SW480 (cell line): ENCODE data around the gene CUEDC1.
"Not testable (repeated sequence)": the region's sequence is repeated elsewhere in the genome, so short reads cannot be mapped to it uniquely, and the experiment has no call there.

ENCODE experiments used
- DNase-seq: peaks from one replicate; pipeline ENCODE4 v3.0.0-alpha.2; 2016; ENCODE audit warnings: low spot score

The CUEDC1 gene

GRCh38 chr17:57984936-57985674, 29.9 kb upstream of the CUEDC1 start:
- DNase-seq: no peak

DNA sequence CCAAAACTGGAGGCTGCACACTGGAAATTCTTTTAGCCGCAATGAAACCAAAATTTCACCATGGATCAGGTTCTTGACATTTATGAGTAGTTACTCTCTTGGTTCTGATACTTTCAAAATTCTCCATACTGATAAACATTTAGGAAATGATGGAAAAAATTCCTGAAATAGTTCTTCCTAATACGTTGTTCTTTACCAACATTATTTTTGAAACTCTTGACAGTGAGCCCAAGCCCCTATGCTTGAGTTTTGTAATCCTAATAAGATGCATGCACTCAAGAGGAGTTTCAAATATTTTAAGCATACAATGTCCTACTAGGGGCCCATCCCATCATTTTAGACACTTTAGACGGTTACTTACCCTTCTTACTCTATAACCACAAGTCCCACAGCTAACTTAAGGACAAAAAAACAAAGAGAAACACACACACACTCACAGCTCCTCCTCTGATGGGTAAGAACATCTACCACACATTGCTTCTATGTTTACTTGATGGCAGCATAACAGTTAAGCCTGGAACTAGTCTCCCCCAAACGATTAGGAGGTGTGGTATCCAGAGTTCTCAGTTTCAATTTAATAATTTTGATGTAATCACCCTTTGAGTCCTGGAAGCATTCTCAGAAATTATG, 29.2 kb upstream of the CUEDC1 start:
- no peak for DNase-seq

- DNase-seq: no peak
Measured at GRCh38 chr17:57983446-57983845, 28.2 kb upstream of the CUEDC1 start.

GRCh38 chr17:57982452-57983170, 27.4 kb upstream of the CUEDC1 start:
- DNase-seq: no peak

- no peak for DNase-seq
Measured at GRCh38 chr17:57980522-57980921, 25.3 kb upstream of the CUEDC1 start.

GRCh38 chr17:57979076-57979475, 23.9 kb upstream of the CUEDC1 start:
- no peak for DNase-seq

GRCh38 chr17:57976594-57976993, 21.4 kb upstream of the CUEDC1 start:
- no peak for DNase-seq

GRCh38 chr17:57975044-57975443, 19.8 kb upstream of the CUEDC1 start:
- DNase-seq: no peak

GRCh38 chr17:57974053-57974824, 19.0 kb upstream of the CUEDC1 start:
- DNase-seq: not testable (repeated sequence)

GRCh38 chr17:57972151-57972550, 16.9 kb upstream of the CUEDC1 start:
- no peak for DNase-seq

DNA sequence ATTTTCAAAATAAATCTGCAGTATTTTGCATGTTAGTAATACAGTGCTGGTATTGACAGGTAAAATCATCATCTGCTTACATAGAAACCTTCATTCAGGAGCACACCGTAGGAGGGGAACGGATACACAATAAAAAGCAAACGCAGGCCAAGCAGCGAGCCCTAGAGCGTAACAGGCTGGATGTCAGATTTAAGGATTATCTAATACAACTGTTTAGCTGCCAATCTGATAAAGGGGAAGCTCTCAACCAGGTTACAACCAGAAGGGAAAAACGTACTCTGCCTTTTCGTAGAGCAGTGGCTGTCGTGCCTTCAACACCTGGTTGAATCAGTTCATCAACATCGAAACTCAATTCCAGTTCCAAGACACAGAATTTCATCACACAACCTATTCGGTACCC, 16.4 kb upstream of the CUEDC1 start:
- no peak for DNase-seq

DNA sequence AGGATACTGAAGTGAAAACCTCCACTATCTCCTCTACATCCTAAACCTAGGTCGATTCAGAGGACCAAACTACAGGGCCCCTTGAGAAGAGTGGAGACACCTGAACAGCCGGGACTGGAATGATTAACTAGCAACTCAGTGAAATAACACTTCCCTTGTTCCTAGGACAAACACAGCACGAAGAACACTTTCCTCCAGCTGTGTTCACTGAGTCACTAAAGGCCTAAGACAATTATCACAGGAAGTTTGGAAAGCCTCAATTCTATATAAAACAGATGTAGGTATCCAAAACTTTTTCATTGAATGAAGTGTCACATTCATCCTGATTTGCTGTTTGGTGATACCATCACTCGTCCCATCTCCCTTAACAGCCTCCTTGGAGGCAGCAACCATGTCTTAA, 15.5 kb upstream of the CUEDC1 start:
- no peak for DNase-seq

DNA sequence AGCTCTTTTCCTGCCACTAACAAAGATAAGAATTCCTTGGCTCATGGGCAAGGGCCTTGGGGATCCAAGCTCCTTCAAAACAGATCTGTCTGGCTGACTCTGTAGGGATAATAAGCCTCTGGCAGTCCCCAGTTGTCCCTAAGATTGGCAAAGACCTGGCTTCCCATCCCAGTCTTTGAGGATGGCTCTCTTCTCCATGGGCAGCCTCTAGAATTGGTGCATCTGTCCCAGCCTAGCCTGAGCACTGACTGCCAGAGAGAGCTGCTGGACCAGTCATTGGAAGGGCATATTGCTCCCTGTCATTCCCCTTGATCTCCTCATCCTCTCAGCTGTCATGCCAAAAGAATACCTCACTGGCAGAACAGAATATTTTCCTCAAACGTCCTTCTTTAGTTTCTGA, 13.2 kb upstream of the CUEDC1 start:
- DNase-seq: no peak

- DNase-seq: no peak
Measured at GRCh38 chr17:57966875-57967274, 11.7 kb upstream of the CUEDC1 start.

DNA sequence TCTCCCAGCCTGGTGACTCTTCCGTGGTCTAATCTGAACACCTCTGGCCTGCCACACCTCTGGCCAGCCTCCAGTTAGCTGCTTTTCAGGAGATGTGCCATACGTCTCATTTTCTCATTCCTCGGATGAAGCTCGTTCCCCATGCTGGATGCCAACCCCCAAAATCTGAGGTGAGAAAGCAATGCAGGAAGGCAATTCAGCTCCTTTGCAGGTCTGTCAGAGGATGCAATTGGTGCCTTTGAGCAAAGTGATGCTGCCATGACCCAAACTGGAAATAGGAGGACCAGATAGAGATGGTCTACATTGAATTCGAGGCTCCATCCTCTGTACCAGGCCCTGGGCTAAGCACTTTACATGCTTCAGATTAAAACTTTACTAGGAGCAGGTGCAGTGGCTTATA, 11.0 kb upstream of the CUEDC1 start:
- no peak for DNase-seq

GRCh38 chr17:57965521-57966160, 10.4 kb upstream of the CUEDC1 start:
- no peak for DNase-seq

DNA sequence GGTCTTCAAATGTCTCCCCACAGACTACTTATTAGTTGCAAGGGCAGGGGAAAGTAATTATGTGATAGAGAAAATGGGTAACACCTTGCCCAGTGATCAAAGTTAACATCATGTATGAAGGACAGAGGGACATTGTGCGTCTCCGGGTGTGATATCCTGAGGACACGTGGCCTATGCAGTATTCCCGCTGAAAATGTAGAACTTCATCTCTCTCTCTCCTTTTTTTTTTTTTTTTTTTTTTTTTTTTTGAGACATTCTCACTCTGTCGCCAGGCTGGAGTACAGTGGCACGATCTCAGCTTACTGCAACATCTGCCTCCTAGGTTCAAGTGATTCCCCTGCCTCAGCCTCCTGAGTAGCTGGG, 7.9 kb upstream of the CUEDC1 start:
- no peak for DNase-seq

DNA sequence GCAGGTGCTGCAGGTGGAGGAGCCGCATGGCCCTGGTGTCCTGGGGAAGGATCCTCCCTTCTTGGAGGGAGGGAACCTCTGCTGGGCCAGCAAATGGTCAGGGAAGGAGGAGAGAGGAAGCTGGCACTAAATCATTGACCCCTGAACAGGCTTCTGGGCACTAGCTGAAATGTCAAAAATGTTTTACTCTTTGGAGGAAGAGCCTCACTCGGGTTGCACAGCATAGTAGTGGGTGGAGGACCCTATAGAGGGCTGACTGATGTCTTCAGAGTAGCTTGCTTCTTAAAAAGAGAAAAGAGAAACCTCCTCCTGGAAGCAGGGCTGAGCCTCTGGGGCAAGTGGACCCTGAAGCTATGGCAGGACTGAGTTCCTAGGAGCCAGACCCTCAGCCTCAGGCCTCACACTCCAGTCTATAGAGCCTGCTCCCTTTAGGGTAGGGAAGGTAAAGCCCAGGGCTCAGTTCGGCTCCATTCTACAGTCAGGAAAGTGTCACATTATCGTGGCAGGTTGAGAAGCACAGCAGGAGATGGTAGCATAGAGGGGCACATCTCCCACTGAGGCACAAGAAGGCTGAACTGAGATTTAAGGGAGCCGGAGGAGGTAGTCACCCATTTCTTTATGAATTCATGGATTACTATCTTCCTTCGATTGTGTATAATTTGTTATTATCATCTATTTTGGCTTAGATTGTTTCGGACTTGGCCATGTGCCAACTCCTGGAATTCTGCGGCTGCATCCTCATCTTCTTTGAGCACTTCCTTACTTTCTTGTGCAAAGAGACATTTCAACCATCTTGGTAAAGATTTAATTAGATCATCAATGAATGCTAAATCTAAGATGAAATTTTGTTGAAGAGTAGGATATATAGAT, 7.3 kb upstream of the CUEDC1 start:
- DNase-seq: no peak

DNA sequence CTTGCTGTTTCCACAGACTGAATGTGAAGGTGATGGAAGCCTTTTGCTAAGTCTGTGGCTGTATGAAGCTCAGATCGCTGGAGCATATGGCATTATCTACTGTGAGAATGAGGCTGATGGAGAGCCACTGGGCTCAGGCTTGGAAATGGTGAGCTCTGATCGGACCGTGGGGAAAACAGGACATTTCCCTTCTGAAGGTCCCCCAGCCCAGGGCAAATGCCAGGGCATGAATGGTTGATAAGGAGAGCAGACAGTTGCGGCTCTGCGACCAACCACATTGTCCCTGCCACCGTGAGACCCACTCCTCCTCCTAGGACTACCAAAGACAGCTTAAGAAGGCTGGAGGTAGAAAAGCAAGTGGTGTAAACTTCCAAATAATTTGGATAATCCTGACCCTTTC, 4.7 kb upstream of the CUEDC1 start:
- DNase-seq: no peak

DNA sequence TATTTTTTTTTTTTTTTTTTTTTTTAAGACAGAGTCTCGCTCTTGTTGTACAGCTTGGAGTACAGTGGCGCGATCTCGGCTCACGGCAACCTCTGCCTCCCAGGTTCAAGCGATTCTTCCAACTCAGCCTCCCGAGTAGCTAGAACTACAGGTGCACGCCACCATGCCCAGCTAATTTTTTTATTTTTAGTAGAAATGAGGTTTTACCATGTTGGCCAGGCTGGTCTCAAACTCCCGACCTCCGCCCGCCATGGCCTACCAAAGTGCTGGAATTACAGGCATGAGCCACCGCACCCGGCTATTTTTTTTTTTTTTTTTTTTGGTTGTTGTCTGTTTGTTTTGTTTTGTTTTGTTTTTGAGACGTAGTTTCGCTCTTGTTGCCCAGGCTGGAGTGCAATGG, 3.2 kb upstream of the CUEDC1 start:
- not testable (repeated sequence) for DNase-seq

GRCh38 chr17:57957886-57958285, 2.7 kb upstream of the CUEDC1 start:
- no peak for DNase-seq
